Activated T-cell treated with anti-CD3 and anti-CD28 coated beads for 48 hours (primary cell): Measurements from ENCODE around the gene ATP2B1.

ENCODE experiments used
- DNase-seq: peaks from one replicate; pipeline ENCODE4 v3.0.0-alpha.2; 2020; ENCODE audit warnings: low read depth

Gene ATP2B1

DNA sequence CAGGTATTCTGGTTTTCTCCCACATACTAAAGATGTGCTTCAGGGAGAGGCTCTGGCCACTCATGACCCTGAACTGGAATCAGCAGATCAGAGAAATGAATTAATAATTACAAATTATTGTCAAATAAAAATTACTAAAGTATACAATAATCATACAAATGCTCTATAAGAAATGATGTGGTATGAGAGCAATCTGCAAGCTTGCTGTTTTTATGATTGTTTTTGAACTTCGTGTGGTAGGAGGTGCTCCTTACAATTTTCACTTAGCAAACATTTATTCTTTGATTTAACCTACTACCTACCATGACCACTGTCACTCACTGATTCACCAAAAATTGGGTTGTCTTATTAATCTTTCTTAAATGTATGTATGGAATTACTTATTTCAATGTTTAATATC, 16.2 kb downstream of the ATP2B1 start:
- no peak for DNase-seq

DNA sequence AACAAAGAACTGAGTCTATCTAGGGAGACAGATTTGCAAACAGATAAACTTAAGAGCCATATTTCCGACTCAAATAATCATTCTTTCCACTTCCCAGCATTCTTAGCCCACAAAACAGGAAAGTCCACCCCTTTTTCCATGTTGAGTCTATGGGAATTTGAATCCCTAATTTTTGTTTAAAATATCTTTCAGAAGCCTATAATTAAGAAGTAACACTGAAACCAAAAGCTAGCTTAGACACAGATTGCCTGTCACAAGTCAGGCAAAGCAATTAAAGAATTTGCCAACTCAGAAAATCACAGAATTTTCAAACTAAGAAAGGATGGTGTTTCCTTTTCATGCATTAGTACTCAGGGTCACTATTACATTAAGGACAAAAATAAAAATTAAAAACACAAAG, 17.0 kb downstream of the ATP2B1 start:
- no peak for DNase-seq

DNA sequence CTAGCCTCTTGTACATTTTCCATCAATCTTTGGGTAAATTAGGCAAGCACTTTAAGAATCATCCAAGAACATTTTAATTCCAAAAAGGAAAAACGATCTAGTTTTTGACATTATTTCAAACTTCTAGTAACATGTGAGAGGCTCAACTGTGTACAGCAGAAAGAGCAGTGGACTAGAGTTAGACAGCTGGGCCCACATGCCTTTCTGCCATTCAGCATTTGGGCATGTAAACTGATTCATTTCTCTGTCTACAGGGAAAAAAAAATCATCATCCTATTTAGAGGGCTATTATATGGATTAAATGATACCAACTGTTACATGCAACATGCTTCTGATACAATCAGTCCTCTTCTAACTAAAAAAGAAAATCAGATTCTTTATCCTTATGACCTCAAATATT, 17.7 kb downstream of the ATP2B1 start:
- DNase-seq, result no peak

DNA sequence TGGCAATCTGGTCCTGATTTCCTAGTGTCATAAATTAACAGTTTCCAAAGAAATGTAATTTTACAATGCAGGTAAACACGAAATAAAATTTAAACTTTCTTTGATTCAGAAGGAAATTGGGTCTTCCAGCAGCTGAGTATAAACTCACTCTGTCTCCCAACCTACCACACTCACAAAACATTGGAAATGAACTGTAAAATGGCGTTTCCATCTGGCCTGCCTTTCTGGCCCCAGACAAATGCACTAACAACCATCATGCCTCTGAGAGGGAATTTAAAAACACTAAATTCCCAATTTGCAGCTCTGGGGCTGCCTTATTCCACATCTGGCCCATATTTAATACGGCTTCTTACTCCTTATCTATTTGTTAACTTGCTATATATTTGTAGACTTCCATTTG, 19.3 kb downstream of the ATP2B1 start:
- no peak for DNase-seq

DNA sequence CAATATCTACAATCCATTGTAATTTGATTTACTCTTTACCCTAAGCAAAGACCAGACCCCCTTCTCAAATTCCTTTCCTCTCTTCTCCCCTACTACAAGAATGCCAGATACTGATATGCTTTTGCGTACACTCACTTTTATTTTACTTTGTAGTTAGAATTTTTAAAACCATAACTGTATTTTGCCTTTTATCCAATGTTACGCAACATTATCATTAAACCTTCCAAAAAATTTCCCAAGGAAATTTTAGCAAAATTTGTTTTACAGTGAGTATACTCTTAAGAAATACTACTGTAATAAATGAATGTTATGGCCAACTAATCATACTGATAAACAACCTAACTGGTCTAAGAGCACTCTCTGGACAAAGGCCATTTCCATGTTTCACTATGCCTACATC, 22.3 kb downstream of the ATP2B1 start:
- DNase-seq, result no peak

DNA sequence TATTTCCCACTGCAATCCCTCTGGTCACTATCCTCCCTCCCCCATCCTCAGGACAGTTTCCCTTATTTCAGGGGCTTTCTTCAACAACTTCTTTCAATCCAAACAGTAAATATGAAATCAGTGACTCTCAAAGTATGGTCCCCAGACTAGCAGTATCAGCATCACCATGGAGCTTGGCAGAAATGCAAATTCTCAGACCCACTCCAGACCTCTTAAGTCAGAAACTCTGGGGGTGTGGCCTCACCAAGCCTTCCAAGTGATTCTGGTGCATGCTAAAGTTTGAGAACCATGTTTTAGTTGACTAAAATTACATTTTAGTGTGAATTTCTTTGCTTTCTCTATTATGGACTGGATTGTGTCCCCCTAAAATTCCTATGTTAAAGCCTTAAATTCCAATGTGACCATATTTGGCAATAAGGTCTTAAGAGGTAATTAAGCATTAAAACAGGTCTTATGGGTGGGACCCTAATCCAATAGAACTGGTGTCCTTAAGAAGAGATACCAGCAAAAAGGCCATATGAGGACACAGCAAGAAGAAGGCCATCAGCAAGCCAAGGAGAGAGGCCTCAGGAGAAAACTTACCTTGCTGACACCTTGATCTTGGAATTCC, 23.2 kb downstream of the ATP2B1 start:
- no peak for DNase-seq

DNA sequence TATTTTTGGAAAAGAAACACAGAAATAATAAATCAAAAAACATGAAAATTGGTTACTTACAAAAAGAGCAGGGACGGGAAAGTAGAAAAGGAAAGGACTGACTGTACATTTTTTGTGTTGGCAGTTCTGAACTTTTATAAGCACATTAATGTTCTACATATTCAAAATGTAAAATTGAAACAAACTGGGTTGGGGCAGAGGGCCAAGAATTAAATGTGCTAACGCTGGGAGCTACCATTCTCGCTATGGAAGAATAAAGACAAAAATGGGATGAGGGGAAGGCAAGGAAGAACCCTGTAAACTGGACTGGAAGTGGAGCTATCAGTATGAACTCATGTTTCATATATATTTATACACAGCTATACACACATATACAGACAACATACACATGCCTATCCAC, 24.5 kb downstream of the ATP2B1 start:
- DNase-seq, result no peak

DNA sequence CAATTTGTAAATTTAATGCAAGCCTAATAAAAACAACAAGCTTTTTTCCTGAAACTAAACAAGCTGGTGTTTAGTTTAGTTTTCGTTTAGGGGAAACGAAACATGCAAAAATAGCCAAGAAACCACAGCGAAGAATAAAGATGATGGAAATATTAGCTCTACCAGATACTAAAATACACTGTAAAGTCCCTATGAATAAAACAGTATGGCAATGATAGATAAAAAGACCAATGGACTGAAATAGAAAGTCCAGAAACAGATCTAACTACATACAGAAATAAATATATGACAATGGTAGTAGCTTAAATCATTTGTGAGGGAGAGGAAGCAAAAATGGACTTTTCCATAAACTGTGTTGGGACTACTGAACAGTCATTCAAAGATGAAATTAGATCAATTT, 26.4 kb downstream of the ATP2B1 start:
- no peak for DNase-seq

DNA sequence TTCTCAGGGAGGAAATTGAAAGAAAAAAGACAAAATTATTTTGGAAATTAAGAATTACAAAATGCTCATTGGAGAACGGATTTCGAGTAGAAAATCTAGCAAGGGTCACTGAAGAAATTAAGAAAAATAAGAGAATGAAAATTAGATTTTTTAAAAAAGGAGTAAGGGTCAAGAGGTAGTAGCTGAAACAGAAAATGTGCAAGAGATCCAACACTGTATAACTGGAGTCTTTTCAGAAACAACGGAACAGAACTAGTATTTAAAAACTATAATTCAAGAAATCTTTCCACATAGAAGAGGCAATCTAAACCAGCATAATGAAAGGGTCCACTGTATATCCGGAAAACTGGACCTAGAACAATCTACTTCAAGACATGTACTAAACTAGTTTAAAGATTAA, 28.2 kb downstream of the ATP2B1 start:
- DNase-seq, result no peak

DNA sequence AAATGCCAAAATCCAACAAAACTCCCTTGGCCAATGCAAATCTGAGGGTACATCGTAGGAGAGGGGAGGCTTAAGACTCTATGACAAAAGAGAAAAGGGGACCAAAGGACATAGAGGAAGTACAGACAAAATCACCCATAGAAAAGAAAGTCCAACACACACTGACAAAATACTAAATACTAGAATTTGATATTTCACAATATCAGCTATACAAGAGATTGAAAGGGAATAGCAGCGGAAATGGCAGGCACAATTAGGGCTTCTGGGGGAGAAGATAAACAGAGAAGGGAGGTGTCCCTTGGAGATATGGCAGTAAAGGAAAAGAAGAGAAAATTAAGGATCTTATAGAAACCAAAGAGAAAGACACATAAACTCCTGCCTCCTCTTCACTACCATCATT, 29.0 kb downstream of the ATP2B1 start:
- no peak for DNase-seq

DNA sequence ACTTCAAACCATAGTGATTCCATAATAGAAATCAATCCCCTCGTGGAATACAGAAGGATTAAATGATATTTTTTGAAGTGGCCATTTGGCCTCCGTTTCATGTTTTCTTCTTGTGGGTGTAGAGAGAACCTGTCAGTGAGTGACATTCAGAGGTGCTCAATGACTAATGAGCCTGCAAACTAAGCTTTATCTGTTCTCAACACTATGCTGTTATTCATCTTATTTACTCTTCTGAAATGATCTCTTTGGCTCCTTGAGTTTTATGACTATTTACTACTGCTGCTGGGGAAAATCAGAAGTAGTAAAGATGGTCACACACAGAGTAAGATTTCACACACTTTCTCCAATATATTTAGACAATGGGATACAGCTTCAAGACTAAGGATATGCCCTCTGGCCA, 30.4 kb downstream of the ATP2B1 start:
- no peak for DNase-seq

DNA sequence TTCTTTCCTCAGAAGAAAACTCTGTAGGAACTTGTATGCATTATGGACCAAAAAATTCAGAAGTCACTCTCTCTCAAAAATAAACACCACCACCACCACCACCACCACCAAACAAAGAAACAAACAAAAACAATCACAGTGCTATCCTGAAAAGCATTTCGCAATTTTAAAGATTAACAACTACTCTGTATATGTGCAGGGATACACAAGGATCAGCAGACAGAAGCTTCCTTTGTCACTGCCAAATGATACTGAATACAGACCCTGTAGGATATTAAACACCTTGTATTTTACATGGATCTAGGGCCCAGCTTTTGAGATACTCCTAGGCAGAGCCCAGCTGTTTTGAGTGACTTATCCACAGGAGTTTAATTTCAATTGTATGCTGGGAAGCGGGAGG, 31.7 kb downstream of the ATP2B1 start:
- DNase-seq, result no peak

DNA sequence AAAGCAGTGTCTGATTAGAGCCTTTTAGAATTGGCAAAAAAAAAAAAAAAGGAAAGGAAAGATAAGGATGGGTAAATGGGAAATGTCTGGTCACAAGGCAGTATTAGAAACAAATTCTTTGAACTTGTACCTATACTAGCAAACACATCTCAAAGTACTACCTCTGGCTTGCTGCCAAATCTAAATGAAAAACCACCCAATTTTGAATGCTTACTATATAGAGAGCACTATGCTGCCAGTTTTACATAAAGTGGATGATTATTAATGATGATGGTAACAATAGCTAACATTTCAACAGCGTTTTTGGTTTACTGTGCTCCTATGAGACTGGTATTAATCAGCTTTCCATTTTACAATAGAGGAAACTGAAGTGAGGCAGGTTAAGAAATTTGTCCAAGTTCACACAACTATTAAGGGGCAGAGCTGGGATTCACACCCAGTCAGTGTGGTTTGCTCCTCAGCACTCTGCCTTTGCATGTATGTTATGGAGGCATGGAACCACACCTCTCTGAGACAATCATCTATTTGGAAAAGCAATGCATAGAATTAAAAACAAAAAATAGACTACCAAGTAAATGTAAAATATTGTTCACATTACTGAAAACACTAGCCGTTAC, 34.2 kb downstream of the ATP2B1 start:
- no peak for DNase-seq

DNA sequence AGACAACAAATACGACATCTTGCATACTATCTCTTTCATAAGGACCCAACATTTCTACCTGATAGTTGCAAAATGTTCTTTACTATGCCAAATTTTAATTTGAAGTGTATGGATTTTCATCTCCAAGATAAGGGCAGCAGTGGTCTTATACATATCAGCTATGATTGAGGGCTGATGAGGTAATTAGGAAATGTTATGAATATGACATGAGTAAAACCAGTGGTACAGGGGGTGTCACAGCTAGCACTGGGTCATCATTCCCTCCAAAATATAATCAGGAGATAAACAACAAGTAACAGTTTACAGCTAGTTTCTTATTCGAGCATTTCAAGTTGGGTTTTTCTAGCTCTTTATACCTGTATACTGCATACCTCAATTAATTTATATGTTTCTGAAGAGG, 35.0 kb downstream of the ATP2B1 start:
- DNase-seq, result no peak

DNA sequence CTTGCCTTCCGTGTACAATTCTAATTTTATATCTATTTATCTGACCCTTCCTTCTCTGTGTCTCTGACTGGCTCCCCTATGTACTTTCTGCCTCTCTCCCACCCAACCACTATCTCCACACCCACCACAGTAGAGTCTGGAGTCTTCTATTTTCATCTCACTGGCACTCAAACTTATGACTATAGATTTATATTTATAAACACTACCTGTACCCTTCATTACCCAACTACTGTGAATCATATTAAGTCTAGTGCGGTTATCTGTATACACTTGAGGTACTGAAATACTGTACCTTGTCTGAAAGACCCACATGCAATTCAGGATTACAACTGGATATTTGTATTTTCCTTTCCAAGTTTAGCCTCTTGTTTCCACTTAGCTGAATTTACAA, 36.1 kb downstream of the ATP2B1 start:
- DNase-seq, result no peak

DNA sequence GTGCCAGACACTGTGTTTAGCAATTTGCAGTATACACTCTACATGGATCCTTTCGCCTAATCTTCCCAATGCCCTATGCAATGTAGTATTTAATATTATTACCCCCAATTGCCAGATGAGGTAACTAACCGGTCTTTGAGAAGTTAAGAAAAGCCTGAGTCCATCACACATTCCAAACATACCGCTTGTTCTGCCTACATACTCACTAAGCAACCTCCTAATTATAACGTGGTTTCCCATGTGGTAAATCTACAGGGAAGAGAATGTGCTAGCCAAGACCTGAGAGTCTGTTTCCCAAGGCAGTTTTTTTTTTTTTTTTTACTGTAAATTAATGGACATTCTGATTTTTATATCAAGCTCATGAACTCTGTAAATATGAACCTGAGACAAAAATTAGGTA, 37.2 kb downstream of the ATP2B1 start:
- DNase-seq, result no peak

DNA sequence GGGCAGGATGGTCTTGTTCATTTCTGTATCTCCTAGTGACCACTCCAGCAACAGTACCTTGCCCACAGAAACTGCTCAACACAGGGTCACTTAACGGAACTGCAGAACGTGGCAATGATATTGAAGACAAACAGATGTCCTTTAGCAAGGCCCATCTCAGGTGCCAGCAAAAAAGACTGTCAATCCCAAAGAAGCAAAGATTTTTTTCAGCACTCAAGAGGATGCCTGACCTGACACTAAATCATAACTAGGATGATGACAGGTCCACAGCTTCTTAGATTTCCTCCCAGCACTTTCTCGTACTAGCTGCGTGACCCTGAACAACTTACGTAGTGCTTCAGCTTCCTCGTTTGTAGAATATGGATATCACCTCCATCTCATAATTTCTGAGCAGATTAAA, 39.4 kb downstream of the ATP2B1 start:
- no peak for DNase-seq

DNA sequence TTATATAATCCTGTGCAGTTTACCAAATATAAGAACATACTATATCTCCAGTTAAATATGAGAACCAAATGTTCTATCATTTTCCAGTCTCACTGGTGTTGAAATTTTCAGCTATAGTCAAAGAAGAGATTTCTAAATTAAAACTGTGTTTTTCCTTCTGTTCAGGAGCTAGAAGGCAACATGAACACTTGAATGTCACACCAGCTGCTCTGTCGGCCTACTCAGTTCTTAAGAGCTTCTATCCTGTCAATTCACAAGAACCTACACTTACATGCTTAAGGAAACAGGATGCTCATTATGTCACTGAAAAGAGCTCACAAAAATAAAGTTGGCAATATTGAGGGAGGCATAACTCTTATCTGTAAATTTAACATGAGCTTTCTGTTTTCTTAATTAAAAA, 43.1 kb downstream of the ATP2B1 start:
- DNase-seq, result no peak

DNA sequence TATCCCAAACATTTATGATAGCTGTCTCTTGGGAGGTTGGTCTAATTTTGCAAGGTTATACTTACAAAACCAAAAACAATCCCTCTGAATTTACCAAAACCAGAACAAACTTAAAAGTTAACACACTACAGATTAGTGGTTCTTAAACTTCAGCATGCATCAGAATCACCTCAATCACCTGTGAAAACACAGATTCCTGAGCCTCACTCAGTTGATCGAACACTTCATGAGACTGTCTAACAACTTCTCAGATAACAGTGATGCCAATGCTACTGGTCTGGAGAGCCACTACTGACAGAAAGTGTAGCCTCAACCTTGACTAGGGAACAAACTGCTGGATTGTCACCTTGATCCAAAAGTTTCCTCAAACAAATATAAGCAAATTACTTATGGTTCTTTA, 44.2 kb downstream of the ATP2B1 start:
- no peak for DNase-seq

DNA sequence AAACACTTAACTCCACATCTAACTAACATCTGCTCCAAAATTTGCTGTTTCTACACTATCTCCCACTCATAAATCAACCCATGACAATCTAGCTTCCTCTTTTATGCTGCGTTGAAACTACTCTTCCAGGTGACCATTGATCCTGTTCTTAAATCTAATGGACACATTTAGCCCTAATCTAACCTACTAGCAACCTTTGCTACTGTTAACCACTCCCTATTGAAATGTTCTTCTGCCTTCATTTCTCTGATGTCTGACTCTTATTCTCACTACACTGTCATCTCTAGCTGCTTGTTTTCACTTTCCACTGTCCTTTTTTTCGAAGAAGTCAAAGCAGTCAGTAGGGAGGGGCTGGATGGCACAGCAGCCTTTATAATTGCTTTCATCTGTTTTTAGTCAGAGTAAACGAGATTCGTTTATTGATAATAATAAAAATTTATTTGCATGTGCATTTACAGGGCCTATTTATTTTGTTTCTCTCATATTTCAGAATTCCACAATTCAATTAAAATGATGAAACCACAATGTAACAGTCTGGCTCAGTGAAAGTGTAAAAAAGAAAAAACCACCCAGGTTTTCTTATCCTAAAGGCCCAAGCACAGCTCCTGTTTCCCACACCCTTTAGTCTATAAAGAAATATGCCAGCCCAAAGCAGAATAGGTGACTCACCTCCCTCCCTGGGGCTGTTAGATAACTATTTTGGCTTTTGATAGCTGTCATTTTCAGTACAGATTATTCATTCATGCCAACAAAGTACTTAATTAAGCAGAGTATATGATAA, 44.9 kb downstream of the ATP2B1 start:
- no peak for DNase-seq

DNA sequence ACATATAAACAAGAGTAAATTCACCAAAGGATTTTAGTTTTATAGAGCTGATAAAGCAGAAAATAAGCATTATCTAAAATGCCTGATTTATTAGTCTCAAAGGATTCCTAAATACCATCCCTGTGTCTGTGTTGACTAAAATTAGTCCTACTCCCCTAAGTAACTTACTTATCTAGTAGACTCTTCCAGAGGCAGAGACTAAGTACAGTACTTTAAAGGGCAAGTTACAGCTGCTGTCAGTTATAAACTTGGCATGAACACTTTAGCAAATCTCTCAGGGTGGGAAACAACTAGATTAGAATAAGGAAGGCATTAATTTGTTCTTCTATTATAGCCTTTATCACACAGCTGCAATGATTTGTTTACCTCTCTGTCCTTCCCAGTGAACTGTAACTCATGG, 46.0 kb downstream of the ATP2B1 start:
- no peak for DNase-seq

DNA sequence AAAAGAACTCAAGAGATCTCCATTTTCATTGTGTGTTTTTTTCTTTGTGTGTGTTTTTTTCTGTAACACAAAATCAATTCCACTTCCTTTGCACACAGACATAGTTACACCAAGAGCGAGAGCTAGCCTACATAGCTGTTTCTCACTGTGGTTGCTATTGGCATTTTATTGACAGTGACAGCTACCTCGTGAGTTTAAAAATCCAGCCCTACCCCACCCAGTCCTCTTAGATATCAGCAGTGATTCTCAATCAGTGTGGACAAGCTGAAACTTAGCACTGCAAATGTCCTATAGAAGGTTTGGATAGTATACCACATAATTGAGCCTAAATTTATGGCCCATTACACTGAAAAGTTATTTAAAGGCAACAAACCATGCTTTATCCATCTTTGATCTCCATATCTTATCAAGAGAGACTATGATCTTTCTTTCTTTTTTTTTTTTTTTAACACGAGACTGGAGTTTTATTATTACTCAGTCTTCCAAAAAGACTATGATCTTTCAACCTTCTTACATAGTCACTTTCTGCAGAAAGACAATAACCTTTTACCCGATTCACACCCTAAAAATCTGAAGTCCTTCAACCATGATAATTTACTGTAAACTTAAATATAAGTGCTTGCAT, 46.8 kb downstream of the ATP2B1 start:
- DNase-seq, result no peak

DNA sequence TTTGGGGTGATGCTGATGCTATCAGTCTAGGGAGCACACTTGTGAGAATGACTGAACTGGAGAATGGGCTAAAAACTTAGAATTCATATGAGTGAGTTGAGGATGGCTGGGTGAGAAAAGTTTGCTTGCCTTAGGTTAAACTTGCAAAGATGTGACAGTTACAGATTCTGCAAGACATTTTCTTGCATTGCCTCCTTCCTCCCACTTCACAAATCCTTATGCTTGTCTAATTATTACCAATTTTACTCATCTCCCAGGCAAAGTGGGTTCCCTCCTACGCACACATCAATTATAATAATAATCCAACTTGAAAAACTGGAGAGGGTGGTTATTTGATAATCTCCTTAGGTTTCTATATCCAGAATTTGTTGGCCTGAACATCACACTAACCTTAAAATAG, 50.9 kb downstream of the ATP2B1 start:
- no peak for DNase-seq
